HEK293 (cell line): ENCODE measurements around the gene EVL.

ENCODE experiments used
- CTCF ChIA-PET: fragments of 350-600 bp; formaldehyde crosslinking; extraction: SDS; loops from one replicate; lab custom pipeline; 2021; ENCODE audit warnings: antibody characterized with exemption; lab: Yijun Ruan, JAX
- POLR2A ChIA-PET: fragments of 300-600 bp; formaldehyde crosslinking; extraction: SDS; loops from one replicate; lab custom pipeline; 2020; ENCODE audit warnings: antibody characterized with exemption, inconsistent platforms; lab: Yijun Ruan, JAX
- H3K27ac ChIP-seq: fragments of 200-500 bp; sonication (Bioruptor generic); 2 replicates; pipeline ENCODE4 v1.5.1; 2014; ENCODE audit warnings: low read depth, low read length, control low read depth, inconsistent platforms; ENCODE audit errors: extremely low read depth
- H3K36me3 ChIP-seq, 2 experiments: fragments of 200-500 bp in 1 of 2; sonication (Bioruptor generic) in 1 of 2; 1 replicate in 1 of 2; 2 replicates in 1 of 2; pipeline ENCODE4 v1.5.1; 2014 to 2017; ENCODE audit warnings: inconsistent platforms in 2 of 2, low read length in 2 of 2; ENCODE audit not compliant: control insufficient read depth in 2 of 2, insufficient read depth in 1 of 2
- H3K4me1 ChIP-seq: fragments of 200-500 bp; sonication (Bioruptor generic); 2 replicates; pipeline ENCODE4 v1.5.1; 2014; ENCODE audit warnings: mild to moderate bottlenecking, low read length, inconsistent platforms; ENCODE audit not compliant: control insufficient read depth, insufficient read depth
- H3K4me3 ChIP-seq: 2 replicates; pipeline ENCODE4 v1.5.1; 2011; ENCODE audit warnings: low read depth, mild to moderate bottlenecking, control low read depth, low read length, moderate library complexity
- H3K9me3 ChIP-seq: fragments of 200-500 bp; sonication (Bioruptor generic); 2 replicates; pipeline ENCODE4 v1.5.1; 2014; ENCODE audit warnings: low read depth, low read length, inconsistent platforms; ENCODE audit not compliant: control insufficient read depth, insufficient read depth
- EGR2 ChIP-seq: fragments of 450-650 bp; formaldehyde crosslinking; IDR thresholded peaks from 2 replicates; pipeline ENCODE4 v1.5.1; 2016; ENCODE audit warnings: low read depth, missing biosample characterization, missing genetic modification characterization
- GFI1B ChIP-seq: fragments of 450-650 bp; formaldehyde crosslinking; IDR thresholded peaks from 2 replicates; pipeline ENCODE4 v1.5.1; 2016; ENCODE audit warnings: missing biosample characterization, missing genetic modification characterization
- HOXA7 ChIP-seq: sonication (generic); formaldehyde crosslinking; IDR thresholded peaks from 2 replicates; pipeline ENCODE4 v1.8.1; 2022; ENCODE audit warnings: missing genetic modification reagents, borderline replicate concordance
- PBX3 ChIP-seq: sonication (generic); formaldehyde crosslinking; IDR thresholded peaks from 2 replicates; pipeline ENCODE4 v1.8.1; 2022; ENCODE audit warnings: mild to moderate bottlenecking, moderate library complexity, missing genetic modification reagents
- RBAK ChIP-seq: fragments of 450-650 bp; formaldehyde crosslinking; IDR thresholded peaks from 2 replicates; pipeline ENCODE4 v1.5.1; 2016; ENCODE audit warnings: missing biosample characterization, missing genetic modification characterization
- SCRT1 ChIP-seq: fragments of 450-650 bp; formaldehyde crosslinking; IDR thresholded peaks from 2 replicates; pipeline ENCODE4 v1.5.1; 2016; ENCODE audit warnings: missing biosample characterization, missing genetic modification characterization, borderline replicate concordance
- ZBTB48 ChIP-seq: fragments of 450-650 bp; formaldehyde crosslinking; IDR thresholded peaks from 2 replicates; pipeline ENCODE4 v1.5.1; 2016; ENCODE audit warnings: missing biosample characterization, missing genetic modification characterization
- ZBTB6 ChIP-seq: fragments of 450-650 bp; formaldehyde crosslinking; IDR thresholded peaks from 2 replicates; pipeline ENCODE4 v1.5.1; 2017; ENCODE audit warnings: missing biosample characterization, missing genetic modification characterization
- ZFP37 ChIP-seq: fragments of 450-650 bp; formaldehyde crosslinking; IDR thresholded peaks from 2 replicates; pipeline ENCODE4 v1.5.1; 2016; ENCODE audit warnings: missing biosample characterization, missing genetic modification characterization
- ZNF114 ChIP-seq: fragments of 450-650 bp; formaldehyde crosslinking; IDR thresholded peaks from 2 replicates; pipeline ENCODE4 v1.5.0; 2017; ENCODE audit warnings: missing biosample characterization, missing genetic modification characterization
- ZNF140 ChIP-seq: fragments of 450-650 bp; formaldehyde crosslinking; IDR thresholded peaks from 2 replicates; pipeline ENCODE4 v1.5.1; 2016; ENCODE audit warnings: missing biosample characterization, missing genetic modification characterization
- ZNF16 ChIP-seq: fragments of 450-650 bp; formaldehyde crosslinking; IDR thresholded peaks from 2 replicates; pipeline ENCODE4 v1.5.1; 2016; ENCODE audit warnings: low read depth, missing biosample characterization, missing genetic modification characterization
- ZNF37A ChIP-seq: fragments of 450-650 bp; IDR thresholded peaks from 2 replicates; pipeline ENCODE4 v1.5.1; 2018; ENCODE audit warnings: missing biosample characterization, missing genetic modification characterization
- ZNF391 ChIP-seq: fragments of 450-650 bp; formaldehyde crosslinking; IDR thresholded peaks from 2 replicates; pipeline ENCODE4 v1.5.1; 2016; ENCODE audit warnings: low read depth, missing biosample characterization, missing genetic modification characterization, borderline replicate concordance
- ZNF404 ChIP-seq: fragments of 450-650 bp; formaldehyde crosslinking; IDR thresholded peaks from 2 replicates; pipeline ENCODE4 v1.5.1; 2017; ENCODE audit warnings: missing biosample characterization, missing genetic modification characterization
- ZNF433 ChIP-seq: fragments of 450-650 bp; formaldehyde crosslinking; IDR thresholded peaks from 2 replicates; pipeline ENCODE4 v1.5.1; 2016; ENCODE audit warnings: missing biosample characterization, missing genetic modification characterization, low read depth
- ZNF473 ChIP-seq: fragments of 450-650 bp; formaldehyde crosslinking; IDR thresholded peaks from 2 replicates; pipeline ENCODE4 v1.5.1; 2017; ENCODE audit warnings: missing biosample characterization, missing genetic modification characterization
- ZNF544 ChIP-seq: fragments of 450-650 bp; formaldehyde crosslinking; IDR thresholded peaks from 2 replicates; pipeline ENCODE4 v1.5.0; 2017; ENCODE audit warnings: missing biosample characterization, missing genetic modification characterization
- ZNF596 ChIP-seq: fragments of 450-650 bp; IDR thresholded peaks from 2 replicates; pipeline ENCODE4 v1.5.0; 2018; ENCODE audit warnings: missing biosample characterization, mild to moderate bottlenecking, missing genetic modification characterization, moderate library complexity
- ZNF704 ChIP-seq: fragments of 450-650 bp; formaldehyde crosslinking; IDR thresholded peaks from 2 replicates; pipeline ENCODE4 v1.5.1; 2016; ENCODE audit warnings: missing biosample characterization, missing genetic modification characterization
- ZNF747 ChIP-seq: fragments of 450-650 bp; formaldehyde crosslinking; IDR thresholded peaks from 2 replicates; pipeline ENCODE4 v1.5.1; 2016; ENCODE audit warnings: missing biosample characterization, missing genetic modification characterization
- ZNF837 ChIP-seq: fragments of 450-650 bp; formaldehyde crosslinking; IDR thresholded peaks from 2 replicates; pipeline ENCODE4 v1.5.1; 2016; ENCODE audit warnings: missing biosample characterization, missing genetic modification characterization
- ZSCAN16 ChIP-seq: fragments of 450-650 bp; formaldehyde crosslinking; IDR thresholded peaks from 2 replicates; pipeline ENCODE4 v1.5.1; 2016; ENCODE audit warnings: missing biosample characterization, missing genetic modification characterization
- ZSCAN23 ChIP-seq: fragments of 450-650 bp; formaldehyde crosslinking; IDR thresholded peaks from 2 replicates; pipeline ENCODE4 v1.5.1; 2016; ENCODE audit warnings: missing biosample characterization, missing genetic modification characterization
- ZXDB ChIP-seq: fragments of 450-650 bp; formaldehyde crosslinking; IDR thresholded peaks from 2 replicates; pipeline ENCODE4 v1.5.1; 2016; ENCODE audit warnings: missing biosample characterization, missing genetic modification characterization

EVL gene

GRCh38 chr14:100138082-100138787, 73.0 kb downstream of the EVL start:
- Histone ChIP-seq H3K4me1 (no peaks in the 10 kb centered on the region), H3K4me3 (no peak overlapping the region), H3K9me3 (no peaks in the 10 kb centered on the region), H3K36me3 (peaks cover 0 to 41% of the 10 kb centered on the region in 2 experiments; a peak in 2 of 3 replicates), H3K27ac (no peak overlapping the region)
- POLR2A ChIA-PET, result no interaction called here
- CTCF ChIA-PET, result interaction anchor here (0.6 to 1.3 kb wide), 2 partner anchors 18 to 738 kb away, joined by 3 to 4 read pairs; no protein-coding TSS in a partner anchor
- TF ChIP-seq ZNF473, result no peak
- TF ChIP-seq PBX3 (CRISPR knock-in tag), result no peak
- TF ChIP-seq ZNF837 (tag by site-specific recombination), result no peak
- no peak for TF ChIP-seq ZBTB48 (tag by site-specific recombination)
- TF ChIP-seq ZFP37, result no peak
- no peak for TF ChIP-seq ZNF544
- no peak for TF ChIP-seq ZNF404
- no peak for TF ChIP-seq ZNF114 (tag by site-specific recombination)
- no peak for TF ChIP-seq ZNF391 (tag by site-specific recombination)
- no peak for TF ChIP-seq ZNF37A (tag by site-specific recombination)
- TF ChIP-seq RBAK (tag by site-specific recombination), result no peak
- no peak for TF ChIP-seq GFI1B (tag by site-specific recombination)
- no peak for TF ChIP-seq ZSCAN23 (tag by site-specific recombination)
- TF ChIP-seq EGR2 (tag by site-specific recombination), result no peak
- no peak for TF ChIP-seq ZNF16 (tag by site-specific recombination)
- no peak for TF ChIP-seq ZNF596 (tag by site-specific recombination)
- no peak for TF ChIP-seq ZNF140 (tag by site-specific recombination)

GRCh38 chr14:100138955-100139354, 73.7 kb downstream of the EVL start:
- TF ChIP-seq ZSCAN16 (tag by site-specific recombination), result no peak
- no peak for TF ChIP-seq ZNF544
- TF ChIP-seq ZNF747, result no peak
- TF ChIP-seq ZNF433 (tag by site-specific recombination), result no peak
- TF ChIP-seq ZBTB6 (tag by site-specific recombination), result no peak
- TF ChIP-seq HOXA7, result no peak
- TF ChIP-seq ZNF704 (tag by site-specific recombination), result no peak
- no peak for TF ChIP-seq ZXDB
- TF ChIP-seq SCRT1 (tag by site-specific recombination), result no peak
- H3K36me3 ChIP-seq, result peaks cover 0 to 45% of the 10 kb centered on the region in 2 experiments; a peak in 1 of 3 replicates
- ChIA-PET CTCF (interaction anchor here (0.6 to 1.3 kb wide), 2 partner anchors 17 to 738 kb away, joined by 3 to 4 read pairs; no protein-coding TSS in a partner anchor), POLR2A (no interaction called here)
- H3K4me1 ChIP-seq, result no peaks in the 10 kb centered on the region
- no peaks in the 10 kb centered on the region for H3K9me3 ChIP-seq
- no peak overlapping the region for H3K4me3 ChIP-seq
- no peak overlapping the region for H3K27ac ChIP-seq
